Right lobe of liver (tissue), 4 donors: ENCODE measurements around the gene MTMR2.

Source experiments
- POLR2A ChIP-seq: fragments of 450-650 bp; IDR thresholded peaks from one replicate; pipeline ENCODE4 v1.6.1; 2017; ENCODE audit warnings: antibody characterized with exemption, mild to moderate bottlenecking
- TF ChIP-seq, protein P1 (sequence below), 4 donors: fragments of 200-600 bp in 3 of 4; fragments of 450-650 bp in 1 of 4; IDR thresholded peaks; one replicate each; pipeline versions ENCODE4 v1.5.1 to v1.8.0; 2016 to 2022; ENCODE audit warnings: antibody characterized with exemption in 4 of 4, mild to moderate bottlenecking in 2 of 4
- donor health status: DM: no; HTN: no; CAD: no.
- donor health status: DM: no; HTN: no; CAD: no.
- donor health status: DM: no; HTN: yes; CAD: no.

DNA sequence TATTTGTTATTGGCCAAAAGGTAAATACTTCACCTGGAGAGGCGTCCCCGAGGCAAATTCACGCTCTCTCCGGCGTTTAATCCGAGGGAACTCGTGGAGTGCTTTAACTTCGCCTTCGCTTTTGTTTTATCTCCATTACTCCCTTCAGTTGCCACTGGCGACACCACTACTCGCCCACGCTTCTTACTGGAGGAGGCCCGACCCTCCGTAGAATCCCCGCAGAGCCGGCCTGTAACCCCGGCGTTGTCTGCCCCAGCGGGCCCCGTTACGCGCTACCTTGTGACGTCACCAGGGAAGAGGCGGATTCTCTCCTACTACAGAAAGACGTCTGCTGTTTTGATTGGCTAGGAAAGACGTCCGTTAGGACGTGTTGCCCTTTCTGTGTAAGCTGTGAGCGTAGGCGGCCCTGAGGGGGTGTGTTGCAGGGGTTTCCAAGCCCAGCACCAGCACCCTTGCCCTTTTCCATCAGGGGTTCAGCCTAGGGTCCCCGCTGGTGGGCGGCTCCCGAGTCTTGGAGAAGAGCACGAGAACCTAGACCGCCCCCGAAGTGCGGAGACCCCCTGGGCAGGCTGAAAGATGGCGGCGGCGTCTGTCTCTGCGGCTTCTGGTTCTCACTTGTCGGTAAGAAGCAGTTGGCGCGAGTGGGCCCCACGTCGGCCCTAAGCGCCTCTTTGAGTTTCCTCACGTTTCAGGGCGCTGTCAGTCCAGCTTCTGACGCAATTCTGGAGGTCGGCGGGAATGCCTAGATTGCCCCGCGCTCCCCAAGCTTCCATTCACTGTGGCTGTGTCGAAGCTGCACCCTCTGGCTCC lies 133.6 kb downstream of the MTMR2 start, which contains the start of gene CEP57:
- TF ChIP-seq, protein P1, sequence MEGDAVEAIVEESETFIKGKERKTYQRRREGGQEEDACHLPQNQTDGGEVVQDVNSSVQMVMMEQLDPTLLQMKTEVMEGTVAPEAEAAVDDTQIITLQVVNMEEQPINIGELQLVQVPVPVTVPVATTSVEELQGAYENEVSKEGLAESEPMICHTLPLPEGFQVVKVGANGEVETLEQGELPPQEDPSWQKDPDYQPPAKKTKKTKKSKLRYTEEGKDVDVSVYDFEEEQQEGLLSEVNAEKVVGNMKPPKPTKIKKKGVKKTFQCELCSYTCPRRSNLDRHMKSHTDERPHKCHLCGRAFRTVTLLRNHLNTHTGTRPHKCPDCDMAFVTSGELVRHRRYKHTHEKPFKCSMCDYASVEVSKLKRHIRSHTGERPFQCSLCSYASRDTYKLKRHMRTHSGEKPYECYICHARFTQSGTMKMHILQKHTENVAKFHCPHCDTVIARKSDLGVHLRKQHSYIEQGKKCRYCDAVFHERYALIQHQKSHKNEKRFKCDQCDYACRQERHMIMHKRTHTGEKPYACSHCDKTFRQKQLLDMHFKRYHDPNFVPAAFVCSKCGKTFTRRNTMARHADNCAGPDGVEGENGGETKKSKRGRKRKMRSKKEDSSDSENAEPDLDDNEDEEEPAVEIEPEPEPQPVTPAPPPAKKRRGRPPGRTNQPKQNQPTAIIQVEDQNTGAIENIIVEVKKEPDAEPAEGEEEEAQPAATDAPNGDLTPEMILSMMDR (IDR thresholded peaks at IDR 0.05): no peak
- no peak for TF ChIP-seq POLR2A
